ENCODE measurements around the gene SDHAF3. TPM values are rescaled to one million over a fixed set of nuclear protein-coding genes. Genes with fewer than 3 reads are reported as not detected.

The SDHAF3 gene
- total RNA-seq, 1 experiment from 2014 or later: 16.1 TPM

- intact Hi-C loops (cut with micrococcal nuclease; ENCODE audit: unreplicated experiment) (no loop called here), in situ Hi-C loops (cut with HindIII; ENCODE audit: low pct_unique_long_range_greater_than_20kb, low sequenced_read_pairs) (no loop called here)
- ChIA-PET CTCF (no interaction called here), POLR2A (no interaction called here)
- no peak for DNase-seq (ENCODE audit: low read depth, low spot score)
- no TSS peak for BruUV-seq (replicated peaks)
- no peak for ATAC-seq
- no peaks in the 10 kb centered on the region for H3K4me1 ChIP-seq (ENCODE audit: control insufficient read depth, insufficient read depth, low read length)
- H3K27me3 ChIP-seq (ENCODE audit: control insufficient read depth, insufficient read depth, low read length): no peaks in the 10 kb centered on the region
- H3K4me3 ChIP-seq (ENCODE audit: low read depth in 2 of 2, low read length in 2 of 2): no peak overlapping the region
- no peaks in the 10 kb centered on the region for H3K9me3 ChIP-seq (ENCODE audit: control insufficient read depth, insufficient read depth, low read depth, low read length)
- TF ChIP-seq SIN3A (IDR thresholded peaks at IDR 0.05; ENCODE audit: borderline replicate concordance, insufficient read depth, low read depth, low read length): no peak
- TF ChIP-seq POLR2AphosphoS5 (IDR thresholded peaks at IDR 0.05; ENCODE audit: low read depth, low read length): no peak
- no peak for TF ChIP-seq TCF7L2 (IDR thresholded peaks at IDR 0.05; ENCODE audit: low read depth, low read length)
- no peak for TF ChIP-seq REST (IDR thresholded peaks at IDR 0.05; ENCODE audit: insufficient read depth in 1 of 2, low read depth in 2 of 2, low read length in 1 of 2)
- TF ChIP-seq CTCF (IDR thresholded peaks at IDR 0.05): no peak
- no peak overlapping the region for H3K27ac ChIP-seq (ENCODE audit: low read length)
- no peaks in the 10 kb centered on the region for H3K36me3 ChIP-seq (ENCODE audit: control insufficient read depth, insufficient read depth, low read length)
Measured at GRCh38 chr7:97200018-97200417, 82.5 kb downstream of the SDHAF3 start.

- CTCF ChIA-PET: no interaction called here
- intact Hi-C loops (cut with micrococcal nuclease; ENCODE audit: unreplicated experiment) (no loop called here), in situ Hi-C loops (cut with HindIII; ENCODE audit: low pct_unique_long_range_greater_than_20kb, low sequenced_read_pairs) (no loop called here)
- POLR2A ChIA-PET: no interaction called here
- ATAC-seq (no peak), DNase-seq (ENCODE audit: low read depth, low spot score) (no peak)
- no peak for TF ChIP-seq REST (IDR thresholded peaks at IDR 0.05; ENCODE audit: insufficient read depth in 1 of 2, low read depth in 2 of 2, low read length in 1 of 2)
- no peak for TF ChIP-seq SIN3A (IDR thresholded peaks at IDR 0.05; ENCODE audit: borderline replicate concordance, insufficient read depth, low read depth, low read length)
- TF ChIP-seq TCF7L2 (IDR thresholded peaks at IDR 0.05; ENCODE audit: low read depth, low read length): no peak
- TF ChIP-seq POLR2AphosphoS5 (IDR thresholded peaks at IDR 0.05; ENCODE audit: low read depth, low read length): no peak
- TF ChIP-seq CTCF (IDR thresholded peaks at IDR 0.05): no peak
- no peaks in the 10 kb centered on the region for H3K9me3 ChIP-seq (ENCODE audit: control insufficient read depth, insufficient read depth, low read depth, low read length)
- H3K4me1 ChIP-seq (ENCODE audit: control insufficient read depth, insufficient read depth, low read length): no peaks in the 10 kb centered on the region
- no peak overlapping the region for H3K4me3 ChIP-seq (ENCODE audit: low read depth in 2 of 2, low read length in 2 of 2)
- H3K27ac ChIP-seq (ENCODE audit: low read length): no peak overlapping the region
- BruUV-seq (replicated peaks): no TSS peak
- no peaks in the 10 kb centered on the region for H3K36me3 ChIP-seq (ENCODE audit: control insufficient read depth, insufficient read depth, low read length)
- no peaks in the 10 kb centered on the region for H3K27me3 ChIP-seq (ENCODE audit: control insufficient read depth, insufficient read depth, low read length)
Measured at GRCh38 chr7:97203957-97204356, 86.5 kb downstream of the SDHAF3 start.
